K562 (cell line): Measurements from ENCODE around the gene SLC2A4. TPM values are rescaled to one million over a fixed set of nuclear protein-coding genes. Genes with fewer than 3 reads are reported as not detected.

Experiments used
- ATAC-seq: fragments of 200-7000 bp; cut with Tn5 transposase; 3 replicates; pipeline ENCODE4 v1.9.1; 2020; ENCODE audit warnings: moderate library complexity
- BruUV-seq: library from RNA; stranded (reverse); fragments of 400-500 nt; replicated peaks from 2 replicates; lab custom pipeline; 2021; lab: Mats Ljungman, UMichigan
- CTCF ChIA-PET: fragments of 300-600 bp; formaldehyde crosslinking; extraction: SDS; loops from one replicate; lab custom pipeline; 2021; ENCODE audit warnings: low intra/inter-chr PET ratio; lab: Yijun Ruan, JAX
- POLR2A ChIA-PET: fragments of 300-600, 350-650 bp; sonication (Branson Sonifier 250); formaldehyde crosslinking; extraction: SDS; loops from one replicate; lab custom pipeline; 2021; ENCODE audit warnings: antibody characterized with exemption, inconsistent platforms; lab: Yijun Ruan, JAX
- DNase-seq, 4 experiments: peaks; one replicate each; pipeline versions ENCODE4 v3.0.0 to v3.0.0-alpha.2; 2011 to 2018; ENCODE audit warnings: low spot score in 3 of 4, mixed read lengths in 3 of 4; ENCODE audit errors: extremely low read depth in 1 of 4
- FAIRE-seq: peaks from 2 replicates; lab custom pipeline; 2011; peaks lifted over from hg19 to GRCh38; lab: Jason Lieb, UNC
- H2AFZ ChIP-seq: 2 replicates; pipeline ENCODE4 v1.6.0; 2011; ENCODE audit warnings: low read depth, low read length, control low read depth, inconsistent platforms
- H3K27ac ChIP-seq: fragments of 200-600 bp; 3 replicates; pipeline ENCODE4 v1.8.0; 2011; ENCODE audit warnings: low read depth, mild to moderate bottlenecking, control low read depth, inconsistent platforms, low read length, moderate library complexity, mixed read lengths; ENCODE audit errors: extremely low read depth
- H3K27me3 ChIP-seq, 2 experiments: fragments of 300-600 bp in 1 of 2; 2 replicates in 1 of 2; 3 replicates in 1 of 2; pipeline versions ENCODE4 v1.6.0 to v1.8.0; 2011; ENCODE audit warnings: inconsistent platforms in 2 of 2, low read length in 2 of 2, mild to moderate bottlenecking in 1 of 2, mixed read lengths in 1 of 2, moderate library complexity in 1 of 2; ENCODE audit not compliant: control insufficient read depth in 2 of 2, insufficient read depth in 2 of 2
- H3K36me3 ChIP-seq: fragments of 300-600 bp; 3 replicates; pipeline ENCODE4 v1.8.0; 2011; ENCODE audit warnings: mild to moderate bottlenecking, low read length, inconsistent platforms; ENCODE audit not compliant: control insufficient read depth, insufficient read depth
- H3K4me1 ChIP-seq, 2 experiments: fragments of 200-600 bp in 1 of 2; replicated peaks in 1 of 2; 2 replicates in 1 of 2; 3 replicates in 1 of 2; pipeline versions ENCODE4 v1.5.1 to v1.8.0; 2011; ENCODE audit warnings: inconsistent platforms in 2 of 2, low read length in 2 of 2, mild to moderate bottlenecking in 1 of 2, mixed read lengths in 1 of 2, moderate library complexity in 1 of 2; ENCODE audit not compliant: control insufficient read depth in 2 of 2, insufficient read depth in 2 of 2
- H3K4me2 ChIP-seq: 2 replicates; pipeline ENCODE4 v1.6.1; 2011; ENCODE audit warnings: low read length, control low read depth, inconsistent platforms, mixed read lengths; ENCODE audit not compliant: insufficient read depth
- H3K4me3 ChIP-seq: fragments of 200-600 bp; sonication (generic), shearing (Covaris generic); 2 replicates; pipeline ENCODE4 v1.5.1; 2016; ENCODE audit warnings: control low read depth, inconsistent platforms
- H3K79me2 ChIP-seq: fragments of 200-600 bp; 3 replicates; pipeline ENCODE4 v1.8.0; 2011; ENCODE audit warnings: low read length, inconsistent platforms; ENCODE audit not compliant: control insufficient read depth, insufficient read depth
- H3K9ac ChIP-seq, 2 experiments: 2 replicates each; pipeline versions ENCODE4 v1.6.0 to v1.6.1; 2011; ENCODE audit warnings: low read depth in 2 of 2, low read length in 2 of 2, control low read depth in 1 of 2, inconsistent platforms in 1 of 2, mild to moderate bottlenecking in 1 of 2, mixed read lengths in 1 of 2; ENCODE audit not compliant: insufficient read depth in 1 of 2
- H3K9me1 ChIP-seq: one replicate; pipeline ENCODE4 v1.6.0; 2011; ENCODE audit warnings: inconsistent platforms, mild to moderate bottlenecking, low read length, moderate library complexity; ENCODE audit not compliant: control insufficient read depth, insufficient read depth
- H3K9me3 ChIP-seq: replicated peaks from 2 replicates; pipeline ENCODE4 v1.5.1; 2011; ENCODE audit warnings: low read depth, low read length, inconsistent platforms; ENCODE audit not compliant: control insufficient read depth, insufficient read depth
- H4K20me1 ChIP-seq: replicated peaks from 2 replicates; pipeline ENCODE4 v1.6.1; 2011; ENCODE audit warnings: low read length, inconsistent platforms, mixed read lengths; ENCODE audit not compliant: control insufficient read depth, insufficient read depth
- DNMT1 ChIP-seq: fragments of 450-650 bp; IDR thresholded peaks from 2 replicates; pipeline ENCODE4 v1.6.1; 2016; ENCODE audit warnings: antibody characterized with exemption, mild to moderate bottlenecking
- WGBS: fragments of 100-300 bp; shearing (Covaris generic); methylation state at CpG from one replicate; pipeline ENCODE4 v1.1.6; 2016; ENCODE audit warnings: low coverage, mixed read lengths; ENCODE audit not compliant: insufficient coverage; ENCODE audit errors: missing lambda C conversion rate; 5-methylcytosine and 5-hydroxymethylcytosine counted together
- in situ Hi-C: fragments of 300-500 bp; cut with MboI; formaldehyde crosslinking; loops from 4 replicates; pipeline ENCODE4 v1.15.0; 2018; ENCODE audit warnings: inconsistent platforms, mixed read lengths
- intact Hi-C: fragments of 100-400 bp; cut with micrococcal nuclease; formaldehyde crosslinking; loops from 2 replicates; pipeline ENCODE4 v1.14.2; 2022
- polyA plus RNA-seq, 8 experiments: library from polyadenylated mRNA; depleted of rRNA in 4 of 8; stranded (reverse) in 5 of 8; unstranded in 3 of 8; fragments of >200 nt; fragmentation: Nextera tagmentation in 2 of 8; fragmentation: Illumina TruSeq in 1 of 8; extraction: Ambion mirVana in 2 of 8; extraction: Trizol in 1 of 8; gene quantifications; 2 replicates each; pipeline versions ENCODE4 v1.2.1 to v1.2.3, GENCODE V29; 2011 to 2014; ENCODE audit warnings: inconsistent platforms in 1 of 8, missing spikeins in 1 of 8
- total RNA-seq, 7 experiments: library from RNA; depleted of rRNA in 6 of 7; stranded (reverse); fragments of >200 nt in 6 of 7; fragmentation: Illumina TruSeq in 2 of 7; extraction: Trizol in 2 of 7; gene quantifications; 2 replicates each; pipeline versions ENCODE4 v1.2.1 to v1.2.3, GENCODE V29; 2011 to 2021; ENCODE audit warnings: low replicate concordance in 1 of 7
- TF ChIP-seq, protein P1 (sequence below): fragments of 250-450 bp; sonication (Bioruptor Pico); IDR thresholded peaks from 2 replicates; pipeline ENCODE4 v1.5.0; 2020; ENCODE audit warnings: mild to moderate bottlenecking, borderline replicate concordance
- TF ChIP-seq, protein P2 (sequence below): sonication (generic); IDR thresholded peaks from 2 replicates; pipeline ENCODE4 v1.6.1; 2016
- TF ChIP-seq, protein P3 (sequence below), 2 experiments: fragments of 450-650 bp; formaldehyde crosslinking in 1 of 2; IDR thresholded peaks; 2 replicates each; pipeline versions ENCODE4 v1.4.0 to v1.6.1; 2014 to 2020; ENCODE audit warnings: mild to moderate bottlenecking in 2 of 2, borderline replicate concordance in 1 of 2, low read depth in 1 of 2
- TF ChIP-seq, protein P4 (sequence below): fragments of 150-350 bp; IDR thresholded peaks from 2 replicates; pipeline ENCODE4 v1.6.1; 2014; ENCODE audit warnings: low read depth, mild to moderate bottlenecking, low read length, borderline replicate concordance

Gene SLC2A4
- total and polyA plus RNA-seq, 9 of the 15 experiments (the other 6 are each of a cell fraction or from before 2014, with no cell fraction given) = 0.74 to 3.5 (median 1.6) TPM

DNA sequence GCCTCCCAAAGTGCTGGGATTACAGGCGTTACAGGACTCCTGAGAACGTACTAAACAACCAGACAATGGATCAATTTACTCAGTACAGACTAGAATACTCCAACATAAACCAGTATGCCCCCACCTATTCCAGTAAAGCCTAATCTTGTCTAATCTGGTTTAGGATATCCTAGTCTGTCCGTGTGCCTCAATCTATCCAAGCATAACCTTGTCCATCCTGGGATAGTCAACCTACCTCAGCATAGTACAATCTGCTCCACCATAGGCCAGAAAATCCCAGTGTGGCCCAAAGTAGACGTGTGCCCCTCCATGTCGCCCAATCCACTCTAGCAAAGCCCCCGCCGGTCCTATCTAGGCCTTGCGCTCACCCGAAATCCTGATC lies 47.8 kb upstream of the SLC2A4 start:
- Histone ChIP-seq H3K9ac (peak overlapping the region; percentile 95 to 97), H3K36me3 (peaks cover 60% of the 10 kb centered on the region; the same call in 2 of the 3 replicates), H3K9me1 (peaks cover 4% of the 10 kb centered on the region), H3K9me3 (no peaks in the 10 kb centered on the region), H2AFZ (0 out of 2 replicates have a peak overlapping the region, but pooled peaks have one; percentile 70), H3K27me3 (no peaks in the 10 kb centered on the region), H3K4me1 (peaks cover 28 to 35% of the 10 kb centered on the region in 2 experiments; a peak in 4 of 5 replicates), H3K4me3 (peak overlapping the region; percentile 73), H4K20me1 (peaks cover 12% of the 10 kb centered on the region), H3K79me2 (peaks cover 81% of the 10 kb centered on the region), H3K4me2 (peak overlapping the region; percentile 91), H3K27ac (peak overlapping the region; percentile 89)
- in situ Hi-C loops (no loop called here), intact Hi-C loops (no loop called here)
- FAIRE-seq (peak; percentile 19), ATAC-seq (no peak; the same call in 2 of the 3 replicates), DNase-seq (no peak)
- POLR2A ChIA-PET = interaction anchor here (0.6 to 6.6 kb wide), 4 partner anchors 9 to 648 kb away, joined by 3 to 73 read pairs (median 6); partner anchors contain the start of genes ACADVL, DLG4 and GABARAP
- CTCF ChIA-PET = no interaction called here
- 0% methylated on average over 9 of the region's 9 CpGs for WGBS
- no TSS peak for BruUV-seq
- TF ChIP-seq, protein P1, sequence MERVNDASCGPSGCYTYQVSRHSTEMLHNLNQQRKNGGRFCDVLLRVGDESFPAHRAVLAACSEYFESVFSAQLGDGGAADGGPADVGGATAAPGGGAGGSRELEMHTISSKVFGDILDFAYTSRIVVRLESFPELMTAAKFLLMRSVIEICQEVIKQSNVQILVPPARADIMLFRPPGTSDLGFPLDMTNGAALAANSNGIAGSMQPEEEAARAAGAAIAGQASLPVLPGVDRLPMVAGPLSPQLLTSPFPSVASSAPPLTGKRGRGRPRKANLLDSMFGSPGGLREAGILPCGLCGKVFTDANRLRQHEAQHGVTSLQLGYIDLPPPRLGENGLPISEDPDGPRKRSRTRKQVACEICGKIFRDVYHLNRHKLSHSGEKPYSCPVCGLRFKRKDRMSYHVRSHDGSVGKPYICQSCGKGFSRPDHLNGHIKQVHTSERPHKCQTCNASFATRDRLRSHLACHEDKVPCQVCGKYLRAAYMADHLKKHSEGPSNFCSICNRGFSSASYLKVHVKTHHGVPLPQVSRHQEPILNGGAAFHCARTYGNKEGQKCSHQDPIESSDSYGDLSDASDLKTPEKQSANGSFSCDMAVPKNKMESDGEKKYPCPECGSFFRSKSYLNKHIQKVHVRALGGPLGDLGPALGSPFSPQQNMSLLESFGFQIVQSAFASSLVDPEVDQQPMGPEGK (CRISPR knock-in tag) = 0 out of 2 replicates have a peak, but pooled peaks have one; percentile 16
- TF ChIP-seq, protein P2, sequence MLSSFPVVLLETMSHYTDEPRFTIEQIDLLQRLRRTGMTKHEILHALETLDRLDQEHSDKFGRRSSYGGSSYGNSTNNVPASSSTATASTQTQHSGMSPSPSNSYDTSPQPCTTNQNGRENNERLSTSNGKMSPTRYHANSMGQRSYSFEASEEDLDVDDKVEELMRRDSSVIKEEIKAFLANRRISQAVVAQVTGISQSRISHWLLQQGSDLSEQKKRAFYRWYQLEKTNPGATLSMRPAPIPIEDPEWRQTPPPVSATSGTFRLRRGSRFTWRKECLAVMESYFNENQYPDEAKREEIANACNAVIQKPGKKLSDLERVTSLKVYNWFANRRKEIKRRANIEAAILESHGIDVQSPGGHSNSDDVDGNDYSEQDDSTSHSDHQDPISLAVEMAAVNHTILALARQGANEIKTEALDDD = peak; percentile 19; the same call in 1 of the 2 replicates
- no peak for TF ChIP-seq DNMT1
- TF ChIP-seq, protein P3, sequence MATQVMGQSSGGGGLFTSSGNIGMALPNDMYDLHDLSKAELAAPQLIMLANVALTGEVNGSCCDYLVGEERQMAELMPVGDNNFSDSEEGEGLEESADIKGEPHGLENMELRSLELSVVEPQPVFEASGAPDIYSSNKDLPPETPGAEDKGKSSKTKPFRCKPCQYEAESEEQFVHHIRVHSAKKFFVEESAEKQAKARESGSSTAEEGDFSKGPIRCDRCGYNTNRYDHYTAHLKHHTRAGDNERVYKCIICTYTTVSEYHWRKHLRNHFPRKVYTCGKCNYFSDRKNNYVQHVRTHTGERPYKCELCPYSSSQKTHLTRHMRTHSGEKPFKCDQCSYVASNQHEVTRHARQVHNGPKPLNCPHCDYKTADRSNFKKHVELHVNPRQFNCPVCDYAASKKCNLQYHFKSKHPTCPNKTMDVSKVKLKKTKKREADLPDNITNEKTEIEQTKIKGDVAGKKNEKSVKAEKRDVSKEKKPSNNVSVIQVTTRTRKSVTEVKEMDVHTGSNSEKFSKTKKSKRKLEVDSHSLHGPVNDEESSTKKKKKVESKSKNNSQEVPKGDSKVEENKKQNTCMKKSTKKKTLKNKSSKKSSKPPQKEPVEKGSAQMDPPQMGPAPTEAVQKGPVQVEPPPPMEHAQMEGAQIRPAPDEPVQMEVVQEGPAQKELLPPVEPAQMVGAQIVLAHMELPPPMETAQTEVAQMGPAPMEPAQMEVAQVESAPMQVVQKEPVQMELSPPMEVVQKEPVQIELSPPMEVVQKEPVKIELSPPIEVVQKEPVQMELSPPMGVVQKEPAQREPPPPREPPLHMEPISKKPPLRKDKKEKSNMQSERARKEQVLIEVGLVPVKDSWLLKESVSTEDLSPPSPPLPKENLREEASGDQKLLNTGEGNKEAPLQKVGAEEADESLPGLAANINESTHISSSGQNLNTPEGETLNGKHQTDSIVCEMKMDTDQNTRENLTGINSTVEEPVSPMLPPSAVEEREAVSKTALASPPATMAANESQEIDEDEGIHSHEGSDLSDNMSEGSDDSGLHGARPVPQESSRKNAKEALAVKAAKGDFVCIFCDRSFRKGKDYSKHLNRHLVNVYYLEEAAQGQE (IDR thresholded peaks at IDR 0.05; ENCODE audit: borderline replicate concordance) = peak; percentile 21; the same call in 1 of the 2 replicates
- TF ChIP-seq, protein P3 (CRISPR knock-in tag; IDR thresholded peaks at IDR 0.05; ENCODE audit: low read depth) = no peak
- TF ChIP-seq, protein P4, sequence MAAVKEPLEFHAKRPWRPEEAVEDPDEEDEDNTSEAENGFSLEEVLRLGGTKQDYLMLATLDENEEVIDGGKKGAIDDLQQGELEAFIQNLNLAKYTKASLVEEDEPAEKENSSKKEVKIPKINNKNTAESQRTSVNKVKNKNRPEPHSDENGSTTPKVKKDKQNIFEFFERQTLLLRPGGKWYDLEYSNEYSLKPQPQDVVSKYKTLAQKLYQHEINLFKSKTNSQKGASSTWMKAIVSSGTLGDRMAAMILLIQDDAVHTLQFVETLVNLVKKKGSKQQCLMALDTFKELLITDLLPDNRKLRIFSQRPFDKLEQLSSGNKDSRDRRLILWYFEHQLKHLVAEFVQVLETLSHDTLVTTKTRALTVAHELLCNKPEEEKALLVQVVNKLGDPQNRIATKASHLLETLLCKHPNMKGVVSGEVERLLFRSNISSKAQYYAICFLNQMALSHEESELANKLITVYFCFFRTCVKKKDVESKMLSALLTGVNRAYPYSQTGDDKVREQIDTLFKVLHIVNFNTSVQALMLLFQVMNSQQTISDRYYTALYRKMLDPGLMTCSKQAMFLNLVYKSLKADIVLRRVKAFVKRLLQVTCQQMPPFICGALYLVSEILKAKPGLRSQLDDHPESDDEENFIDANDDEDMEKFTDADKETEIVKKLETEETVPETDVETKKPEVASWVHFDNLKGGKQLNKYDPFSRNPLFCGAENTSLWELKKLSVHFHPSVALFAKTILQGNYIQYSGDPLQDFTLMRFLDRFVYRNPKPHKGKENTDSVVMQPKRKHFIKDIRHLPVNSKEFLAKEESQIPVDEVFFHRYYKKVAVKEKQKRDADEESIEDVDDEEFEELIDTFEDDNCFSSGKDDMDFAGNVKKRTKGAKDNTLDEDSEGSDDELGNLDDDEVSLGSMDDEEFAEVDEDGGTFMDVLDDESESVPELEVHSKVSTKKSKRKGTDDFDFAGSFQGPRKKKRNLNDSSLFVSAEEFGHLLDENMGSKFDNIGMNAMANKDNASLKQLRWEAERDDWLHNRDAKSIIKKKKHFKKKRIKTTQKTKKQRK = no peak
